ENCODE measurements around the gene FOXP3. TPM values are rescaled to one million over a fixed set of nuclear protein-coding genes. Genes with fewer than 3 reads are reported as not detected.

The FOXP3 gene
- total RNA-seq, 1 donor from 2014 or later: not detected

GRCh38 chrX:49214996-49215526 is 49.4 kb downstream of the FOXP3 start:
- DNase-seq (ENCODE audit: low read depth, low spot score): no peak

DNA sequence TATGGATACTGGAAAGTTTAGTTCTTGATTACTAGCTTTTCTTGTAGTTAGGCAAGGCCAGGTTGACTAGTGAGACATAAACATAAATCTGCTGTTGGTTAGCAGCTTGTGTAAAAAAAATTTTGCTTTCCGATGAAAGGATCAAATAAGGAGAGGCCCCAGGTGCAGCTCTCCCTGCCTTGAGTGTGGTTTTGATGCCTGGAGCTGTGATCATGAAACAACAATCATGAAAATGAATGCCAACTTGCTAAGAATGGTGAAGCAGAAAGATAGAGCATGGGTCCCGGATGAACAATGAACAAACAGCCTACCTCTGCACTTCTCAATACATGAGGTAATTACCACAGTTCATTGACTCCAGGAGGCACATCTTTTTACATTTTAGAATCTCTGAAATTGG is 50.1 kb downstream of the FOXP3 start:
- no peak for DNase-seq (ENCODE audit: low read depth, low spot score)

- DNase-seq (ENCODE audit: low read depth, low spot score): no peak
Observed at GRCh38 chrX:49212861-49213260, 51.6 kb downstream of the FOXP3 start.

DNA sequence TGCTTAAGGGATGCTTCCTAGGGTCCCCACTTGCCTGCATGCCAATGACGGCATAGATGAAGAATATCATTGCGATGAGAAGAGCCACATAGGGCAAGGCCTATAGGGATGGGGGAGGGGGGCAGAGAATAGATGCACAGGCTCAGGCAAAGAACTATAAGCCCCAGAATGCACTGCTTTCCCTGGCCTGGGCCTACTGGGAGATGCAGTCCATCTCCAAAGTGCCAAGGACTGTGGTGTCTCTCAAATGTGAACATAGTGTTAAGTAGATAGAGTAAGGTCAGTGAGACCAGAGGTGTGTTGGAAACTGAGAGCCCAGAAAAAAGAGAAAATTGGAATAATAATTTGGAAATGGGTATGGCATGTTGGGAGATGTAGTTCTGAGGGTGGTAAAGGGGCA is 52.3 kb downstream of the FOXP3 start:
- no peak for DNase-seq (ENCODE audit: low read depth, low spot score)

DNA sequence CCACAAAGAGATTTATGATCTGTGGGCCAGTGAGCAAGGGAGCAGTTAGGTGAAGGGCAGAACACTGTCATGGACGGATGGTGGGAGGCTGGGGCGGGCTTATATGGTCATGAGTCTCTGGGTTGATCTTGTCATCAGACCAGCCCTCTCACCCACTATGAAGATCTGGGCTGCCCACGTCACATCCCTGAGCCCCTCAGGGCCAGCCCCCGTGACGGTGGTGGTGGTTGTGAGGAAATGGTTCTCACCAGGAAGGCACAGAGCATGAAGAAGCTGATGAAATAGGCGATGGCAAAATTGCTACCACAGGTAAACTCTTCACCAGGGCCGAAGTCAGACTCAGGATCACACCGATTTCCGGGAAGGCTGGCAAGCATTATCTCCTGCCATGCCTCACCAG is 53.4 kb downstream of the FOXP3 start:
- no peak for DNase-seq (ENCODE audit: low read depth, low spot score)

DNA sequence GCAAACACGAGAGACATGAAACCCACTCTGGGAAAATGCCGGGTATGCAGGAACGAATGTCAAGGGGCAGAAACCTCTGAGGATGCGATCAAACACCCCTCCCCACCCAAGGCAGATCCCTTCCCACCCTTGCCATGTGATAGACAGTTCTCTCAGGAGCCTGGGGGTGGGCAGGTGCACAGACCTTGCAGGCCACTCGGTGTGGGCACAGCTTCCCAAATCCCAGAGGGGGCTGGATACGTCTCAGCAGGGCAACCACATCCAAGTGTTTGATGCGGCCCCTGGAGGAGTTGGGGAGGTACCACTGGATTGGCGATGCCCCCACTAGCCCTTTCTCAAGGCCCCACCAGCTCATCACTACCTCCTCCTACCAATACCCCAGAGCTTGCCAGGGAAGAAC is 54.1 kb downstream of the FOXP3 start:
- no peak for DNase-seq (ENCODE audit: low read depth, low spot score)

DNA sequence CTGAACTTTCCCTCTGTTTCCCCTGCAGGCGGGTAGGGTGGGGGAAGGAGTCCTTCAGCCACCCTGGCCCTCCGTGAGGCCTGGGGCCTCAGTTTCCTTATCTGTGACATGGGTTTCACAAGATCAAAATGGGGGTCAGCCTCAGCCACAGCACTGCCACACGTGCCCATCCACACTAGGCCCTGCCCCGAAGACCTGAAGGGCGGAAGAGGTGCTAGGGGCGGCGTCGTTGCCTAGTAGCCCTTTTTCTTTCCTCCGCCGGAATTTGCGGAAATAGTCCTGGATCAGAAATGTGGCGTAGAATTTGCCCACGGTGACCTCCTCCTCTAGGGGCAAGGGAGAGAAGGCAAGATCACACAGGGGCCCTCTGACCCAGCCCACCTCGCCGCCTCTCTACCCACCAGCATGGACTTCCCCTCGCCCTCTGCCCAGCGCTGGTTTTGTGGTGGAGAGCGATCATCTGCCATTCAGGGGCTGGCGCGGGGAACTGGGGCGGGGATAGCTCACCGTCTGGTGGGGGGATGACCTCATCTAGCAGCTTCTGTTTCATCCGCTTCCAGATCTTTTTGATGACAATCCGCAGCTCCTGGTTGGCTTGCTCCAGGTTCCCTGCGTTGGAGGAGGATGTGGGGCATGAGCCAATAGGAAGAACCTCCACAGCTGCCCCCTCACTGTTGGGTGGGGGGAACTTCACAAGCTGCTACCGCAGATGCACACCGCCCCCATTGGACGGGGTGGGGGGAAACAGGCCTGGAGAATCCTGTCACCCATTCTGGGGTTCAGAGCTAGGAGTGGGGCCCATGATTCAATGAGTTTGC is 54.9 kb downstream of the FOXP3 start:
- DNase-seq (ENCODE audit: low read depth, low spot score): no peak

DNA sequence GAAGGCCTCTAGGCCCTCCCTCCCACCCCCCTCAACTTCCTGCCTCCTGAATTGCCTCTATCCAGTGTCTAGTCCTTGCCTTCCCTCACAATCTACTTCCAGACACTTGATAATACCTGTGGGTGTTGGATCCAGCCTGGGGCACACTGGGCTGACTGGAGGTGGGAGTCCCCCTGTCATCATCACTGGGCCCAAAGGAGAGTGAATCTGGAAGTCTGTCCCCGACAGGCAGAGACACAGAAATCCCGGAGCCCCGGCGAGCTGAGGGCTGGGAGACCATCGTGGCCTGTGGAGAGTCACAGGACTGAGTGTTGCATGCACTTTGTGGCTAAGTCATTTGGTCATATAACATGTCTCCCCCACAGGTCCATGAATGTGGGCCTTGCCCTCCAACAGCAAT is 56.1 kb downstream of the FOXP3 start:
- no peak for DNase-seq (ENCODE audit: low read depth, low spot score)

DNA sequence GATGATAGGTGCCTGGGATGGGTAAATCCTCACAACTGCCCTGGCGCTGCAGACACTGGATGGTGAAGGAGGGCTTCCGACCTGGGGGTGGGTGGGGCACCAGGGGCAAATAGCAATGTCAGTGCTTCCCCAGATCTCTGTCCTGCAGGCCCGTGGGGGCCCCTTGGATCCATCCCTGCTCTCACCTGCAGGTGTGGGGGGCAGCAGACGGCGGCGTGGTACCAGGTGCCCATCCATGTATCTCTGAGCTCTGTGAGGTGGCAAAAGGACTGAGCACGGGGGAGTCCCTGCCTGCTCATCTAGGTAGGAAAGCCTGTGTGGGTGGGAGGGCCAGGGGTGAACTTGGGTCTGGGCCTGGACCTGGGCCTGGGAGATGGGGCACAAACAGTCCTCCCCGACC is 58.0 kb downstream of the FOXP3 start:
- no peak for DNase-seq (ENCODE audit: low read depth, low spot score)

- no peak for DNase-seq (ENCODE audit: low read depth, low spot score)
Observed at GRCh38 chrX:49205443-49205842, 59.1 kb downstream of the FOXP3 start.

DNA sequence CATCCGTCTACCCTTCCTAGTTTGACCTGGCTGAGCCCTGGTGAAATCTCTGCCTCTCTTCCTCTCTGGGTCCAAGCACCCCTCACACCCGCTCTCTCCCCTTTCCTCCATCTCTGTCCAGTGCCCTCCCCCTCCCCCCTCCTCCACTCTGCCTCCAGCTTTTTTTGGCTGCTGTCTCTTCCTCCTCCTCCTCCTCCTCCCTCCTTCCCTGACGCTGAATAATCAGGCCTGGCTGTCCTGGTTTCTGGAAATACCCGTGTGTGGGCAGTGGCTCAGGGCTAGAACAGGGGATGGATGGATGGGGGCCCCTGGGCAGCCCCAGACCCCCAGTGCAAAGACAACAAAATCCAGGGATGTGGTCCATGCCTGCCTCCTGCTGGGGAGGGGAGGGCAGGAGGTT is 59.8 kb downstream of the FOXP3 start:
- no peak for DNase-seq (ENCODE audit: low read depth, low spot score)

GRCh38 chrX:49204017-49204416 is 60.5 kb downstream of the FOXP3 start:
- no peak for DNase-seq (ENCODE audit: low read depth, low spot score)

GRCh38 chrX:49203536-49203935 is 61.0 kb downstream of the FOXP3 start:
- DNase-seq (ENCODE audit: low read depth, low spot score): no peak

GRCh38 chrX:49202022-49202421 is 62.5 kb downstream of the FOXP3 start:
- DNase-seq (ENCODE audit: low read depth, low spot score): no peak

Other genes with a start within 250 kb of the FOXP3 start
- gene TFE3, start 221.4 kb downstream of the FOXP3 start, total RNA-seq: 21.0 and 29.5 TPM in 2 replicates
- 0.42 and 0.66 TPM in 2 replicates for gene CCDC120, start 205.7 kb downstream of the FOXP3 start, total RNA-seq
- 4.4 and 5.9 TPM in 2 replicates for gene PRAF2, start 190.7 kb downstream of the FOXP3 start, total RNA-seq
- 23.3 and 25.5 TPM in 2 replicates for gene WDR45, start 184.8 kb downstream of the FOXP3 start, total RNA-seq
- 27.1 and 29.0 TPM in 2 replicates for gene GPKOW, start 141.0 kb downstream of the FOXP3 start, total RNA-seq
- gene MAGIX, start 102.0 kb downstream of the FOXP3 start, total RNA-seq: 0.59 and 1.2 TPM in 2 replicates
- 20.7 and 22.4 TPM in 2 replicates for gene PLP2, start 92.8 kb downstream of the FOXP3 start, total RNA-seq
- 4.7 and 6.2 TPM in 2 replicates for gene PRICKLE3, start 78.3 kb downstream of the FOXP3 start, total RNA-seq
- 0.13 and 0.14 TPM in 2 replicates for gene SYP, start 64.5 kb downstream of the FOXP3 start, total RNA-seq
- gene CACNA1F, start 31.4 kb downstream of the FOXP3 start, total RNA-seq: not detected in 2 replicates
- 12.5 and 12.8 TPM in 2 replicates for gene CCDC22, start 29.2 kb downstream of the FOXP3 start, total RNA-seq
- 1.5 and 3.1 TPM in 2 replicates for gene PPP1R3F, start 5.1 kb upstream of the FOXP3 start, total RNA-seq
- not detected in 2 replicates for gene GAGE10, start 38.9 kb upstream of the FOXP3 start, total RNA-seq
- gene GAGE12J, start 57.3 kb upstream of the FOXP3 start, total RNA-seq: not detected in 2 replicates
- not detected in 2 replicates for gene GAGE13, start 66.9 kb upstream of the FOXP3 start, total RNA-seq